GM21737 (cell line): Measurements from ENCODE around the gene NUDT22.

Source experiments
- ATAC-seq: cut with Tn5 transposase; IDR thresholded peaks from one replicate; pipeline ENCODE4 v1.9.1; 2021; ENCODE audit warnings: mild to moderate bottlenecking, moderate library complexity; ENCODE audit not compliant: unreplicated experiment

The NUDT22 gene, protein sequence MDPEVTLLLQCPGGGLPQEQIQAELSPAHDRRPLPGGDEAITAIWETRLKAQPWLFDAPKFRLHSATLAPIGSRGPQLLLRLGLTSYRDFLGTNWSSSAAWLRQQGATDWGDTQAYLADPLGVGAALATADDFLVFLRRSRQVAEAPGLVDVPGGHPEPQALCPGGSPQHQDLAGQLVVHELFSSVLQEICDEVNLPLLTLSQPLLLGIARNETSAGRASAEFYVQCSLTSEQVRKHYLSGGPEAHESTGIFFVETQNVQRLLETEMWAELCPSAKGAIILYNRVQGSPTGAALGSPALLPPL

DNA sequence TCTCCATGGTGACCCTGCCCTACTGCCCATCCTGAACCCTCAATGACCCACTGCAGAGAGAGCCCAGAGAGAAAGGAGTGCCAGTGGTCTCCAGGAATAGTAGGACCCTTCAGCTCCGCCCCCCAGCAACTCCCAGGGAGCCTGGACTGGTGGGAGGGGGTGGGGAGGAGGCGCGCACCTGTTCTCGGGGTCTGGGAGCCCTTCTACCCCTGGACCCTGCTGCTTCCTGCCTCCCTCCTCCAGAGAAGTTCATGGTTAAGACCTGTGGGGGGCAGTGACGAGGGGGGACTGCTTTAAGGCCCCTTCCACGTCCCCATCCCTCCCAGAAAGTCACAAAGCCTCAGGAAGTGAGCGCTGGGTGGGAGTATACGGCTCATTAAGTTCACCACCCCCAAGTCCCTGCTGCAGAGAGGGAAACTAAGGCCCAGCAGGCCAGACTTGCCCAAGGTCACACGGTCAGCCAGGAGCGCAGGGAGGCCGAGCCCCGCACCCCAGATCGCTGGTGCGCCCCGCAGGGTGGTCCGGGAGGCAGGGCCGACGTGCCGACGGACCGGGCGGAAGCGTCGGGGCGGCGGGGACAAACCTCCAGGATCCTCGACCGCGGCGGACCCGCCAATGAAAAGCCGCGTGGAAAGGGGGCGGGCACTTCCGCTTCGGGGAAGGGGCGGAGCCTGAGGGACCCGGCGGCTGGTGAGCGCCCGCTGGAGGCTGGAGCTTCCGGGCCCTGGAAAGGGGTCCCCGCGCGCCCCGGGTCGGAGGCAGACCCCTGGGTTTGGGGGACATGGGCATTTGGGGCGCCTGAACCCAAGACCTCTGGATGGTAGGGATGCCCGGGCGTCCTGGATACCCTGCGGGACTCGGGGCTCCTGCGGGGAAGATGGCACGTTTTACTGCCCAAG lies at the start of gene NUDT22, which contains the start of gene TRPT1:
Gene NUDT22, plus strand, starts transcription at position 667 of the 899 bp plus-strand sequence. CDS start 379 bp downstream, outside the sequence.
Gene TRPT1, minus strand, starts transcription at position 579 of the 899 bp plus-strand sequence. Its CDS starts 326 bp downstream, at position 253.
- peak; percentile 42 for ATAC-seq

DNA sequence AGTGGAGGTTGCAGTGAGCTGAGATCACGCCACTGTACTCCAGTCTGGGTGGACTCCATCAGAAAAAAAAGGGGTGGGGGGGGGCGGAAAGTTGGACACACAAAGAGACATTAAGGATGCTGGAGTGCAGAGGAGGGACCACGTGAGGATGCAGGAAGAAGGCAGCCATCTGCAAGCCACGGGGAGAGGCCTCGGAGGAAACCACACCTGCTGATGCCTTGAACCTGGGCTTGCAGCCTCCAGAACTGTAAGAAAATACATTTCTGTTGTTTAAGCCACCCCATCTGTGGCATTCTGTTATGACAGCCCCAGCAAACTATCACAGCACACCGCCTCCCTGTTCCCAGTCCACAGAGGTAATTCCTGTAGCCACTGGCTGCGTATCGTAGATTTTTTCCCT lies 49.3 kb upstream of the NUDT22 start:
- ATAC-seq: no peak

DNA sequence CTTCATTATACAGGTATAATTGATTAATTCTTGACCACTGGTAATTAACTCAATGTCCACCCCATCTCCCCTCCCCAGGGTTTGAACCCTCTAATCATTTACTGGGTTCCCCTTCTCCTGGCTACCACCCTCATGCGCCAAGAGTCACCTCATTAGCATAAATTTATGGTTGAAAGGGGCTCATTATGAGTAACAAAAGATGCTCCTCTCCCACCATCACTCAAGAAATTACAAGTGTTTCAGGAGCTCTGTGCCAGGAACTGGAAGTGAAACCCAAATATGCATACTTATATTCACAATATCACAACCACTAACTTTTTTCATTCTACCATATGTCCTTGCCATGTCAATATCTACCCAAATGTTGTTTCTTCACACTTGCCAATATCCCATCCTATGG lies 47.9 kb upstream of the NUDT22 start:
- ATAC-seq: no peak

DNA sequence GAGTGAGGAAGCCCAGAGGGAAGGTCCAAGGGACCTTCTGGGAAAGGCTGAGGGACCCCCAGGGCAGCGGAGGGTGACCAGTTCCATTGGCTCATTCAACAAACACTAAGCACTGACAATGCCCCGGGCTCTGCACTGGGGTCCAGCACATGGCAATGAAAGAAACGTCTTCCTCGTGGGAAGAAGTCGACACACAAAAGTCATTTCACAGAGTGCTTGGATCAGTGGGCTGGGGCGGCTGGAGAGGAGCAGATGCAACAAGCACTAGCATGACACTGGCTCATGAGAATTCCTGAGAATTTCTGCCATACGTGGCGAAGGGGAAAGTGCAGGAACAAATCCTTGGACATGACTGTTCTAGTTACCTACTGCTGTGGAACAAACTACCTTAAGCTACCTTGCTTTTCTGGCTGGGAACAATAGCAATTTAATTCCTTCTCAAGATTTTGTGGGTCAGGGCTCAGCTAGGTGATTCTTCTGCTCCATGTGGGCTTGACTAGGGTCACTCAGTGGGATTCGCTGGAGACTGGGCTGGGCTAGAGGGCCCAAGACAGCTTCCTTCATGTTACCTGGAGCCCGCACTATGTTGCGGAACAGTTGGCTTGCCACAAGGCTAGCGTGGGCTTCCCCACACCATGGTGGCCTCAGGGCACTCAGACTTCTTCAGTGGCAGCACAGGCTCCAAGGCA lies 47.0 kb upstream of the NUDT22 start:
- no peak for ATAC-seq

DNA sequence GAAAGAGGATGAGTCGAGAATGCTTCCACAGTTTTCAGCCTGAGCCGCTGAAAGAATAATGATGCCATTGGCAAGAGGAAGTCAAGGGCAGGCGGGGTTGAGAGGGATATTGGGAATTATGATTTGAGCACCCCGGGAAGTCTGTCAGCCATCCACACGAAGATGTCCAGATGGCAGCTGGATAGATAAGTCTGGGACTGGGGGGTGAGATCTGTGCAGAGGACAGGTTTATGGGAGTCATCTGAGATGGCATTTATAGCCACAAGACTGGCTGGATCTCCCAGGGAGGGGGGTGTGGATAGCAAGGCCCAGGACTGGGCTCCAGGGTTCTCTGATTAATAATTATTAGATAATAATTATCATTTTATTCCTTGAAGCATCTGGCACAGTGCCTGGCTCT lies 45.2 kb upstream of the NUDT22 start:
- no peak for ATAC-seq

DNA sequence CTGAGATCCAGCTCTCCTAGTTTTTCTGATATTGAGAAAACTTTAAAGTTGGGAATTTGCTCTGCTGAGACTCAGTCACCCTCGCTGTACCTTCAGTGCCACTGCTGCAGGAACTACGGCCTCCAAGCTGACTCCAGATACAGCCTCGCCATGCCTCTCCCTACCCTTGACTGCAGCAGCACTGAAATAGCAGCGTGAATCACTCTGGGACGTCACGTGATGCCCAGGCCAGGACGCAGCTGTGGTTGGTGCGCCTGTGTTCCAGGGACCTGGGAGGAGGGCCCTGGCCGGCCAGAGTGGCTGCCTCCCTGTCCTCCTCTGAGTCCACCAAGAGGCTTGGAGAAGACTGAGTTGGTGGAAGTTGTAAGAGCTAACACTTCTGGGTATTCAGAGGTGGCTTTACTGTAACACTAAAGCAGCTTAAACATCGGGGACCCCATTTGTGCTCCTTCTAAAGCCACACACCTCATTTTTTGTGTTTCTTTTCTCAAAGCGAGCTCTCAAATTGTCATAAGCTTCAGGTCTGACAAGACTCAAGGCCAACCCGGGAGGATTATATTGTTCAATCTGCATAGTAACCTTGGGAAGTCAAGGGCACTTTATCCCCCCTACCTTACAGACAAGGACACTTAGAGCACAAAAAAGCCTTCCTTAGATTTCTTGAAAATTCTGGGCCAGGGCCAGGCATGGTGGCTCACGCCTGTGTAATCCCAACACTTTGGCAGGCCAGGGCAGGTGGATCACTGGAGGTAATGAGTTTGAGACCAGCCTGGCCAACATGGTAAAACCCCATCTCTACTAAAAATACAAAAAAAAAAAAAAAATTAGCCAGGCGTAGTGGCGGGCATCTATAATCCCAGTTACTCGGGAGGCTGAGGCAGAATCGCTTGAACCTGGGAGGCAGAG lies 44.3 kb upstream of the NUDT22 start:
- ATAC-seq: no peak

DNA sequence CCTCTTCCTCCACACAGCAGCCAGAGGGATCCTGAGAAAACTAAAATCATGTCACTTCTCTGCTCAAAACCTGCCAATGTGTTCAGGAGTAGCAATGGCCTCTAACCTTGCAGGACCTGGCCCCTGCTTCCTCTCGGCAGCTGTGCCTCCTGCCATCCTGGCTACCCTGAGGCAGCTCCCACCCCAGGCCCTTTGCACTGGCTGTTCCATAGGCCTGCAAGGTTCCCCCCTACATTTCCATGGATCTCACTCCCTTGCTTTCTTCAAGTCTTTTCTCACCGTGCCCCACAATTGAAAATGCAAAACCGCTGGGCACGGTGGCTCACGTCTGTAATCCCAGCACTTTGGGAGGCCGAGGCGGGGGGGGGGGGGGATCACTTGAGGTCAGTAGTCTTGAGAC lies 42.2 kb upstream of the NUDT22 start:
- no peak for ATAC-seq

DNA sequence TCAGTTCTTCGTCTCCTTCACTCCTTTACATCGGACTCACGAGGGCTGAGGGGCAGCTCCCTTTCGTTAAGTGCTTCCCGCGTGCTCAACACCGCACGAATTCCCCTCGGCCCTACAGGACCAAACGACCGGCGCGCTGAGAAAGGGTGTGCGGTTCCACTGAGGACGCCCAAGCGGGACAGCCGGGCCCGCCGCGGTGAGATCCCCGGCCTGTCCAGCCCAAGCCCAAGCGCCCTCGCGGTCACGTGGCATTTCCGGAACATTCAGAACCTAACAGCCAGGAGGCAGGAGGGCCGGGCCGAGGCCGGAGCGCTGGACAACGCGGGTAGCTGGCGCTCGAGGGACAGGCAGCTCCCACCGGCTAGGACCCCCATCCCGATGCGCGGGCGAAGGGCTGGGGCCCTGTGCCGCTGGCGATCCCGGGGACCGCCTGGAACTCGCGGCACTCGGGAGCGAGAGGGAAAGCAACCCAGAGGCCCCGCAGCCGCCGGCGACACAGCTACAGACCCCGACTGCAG lies 40.8 kb upstream of the NUDT22 start:
- peak; percentile 19 for ATAC-seq

DNA sequence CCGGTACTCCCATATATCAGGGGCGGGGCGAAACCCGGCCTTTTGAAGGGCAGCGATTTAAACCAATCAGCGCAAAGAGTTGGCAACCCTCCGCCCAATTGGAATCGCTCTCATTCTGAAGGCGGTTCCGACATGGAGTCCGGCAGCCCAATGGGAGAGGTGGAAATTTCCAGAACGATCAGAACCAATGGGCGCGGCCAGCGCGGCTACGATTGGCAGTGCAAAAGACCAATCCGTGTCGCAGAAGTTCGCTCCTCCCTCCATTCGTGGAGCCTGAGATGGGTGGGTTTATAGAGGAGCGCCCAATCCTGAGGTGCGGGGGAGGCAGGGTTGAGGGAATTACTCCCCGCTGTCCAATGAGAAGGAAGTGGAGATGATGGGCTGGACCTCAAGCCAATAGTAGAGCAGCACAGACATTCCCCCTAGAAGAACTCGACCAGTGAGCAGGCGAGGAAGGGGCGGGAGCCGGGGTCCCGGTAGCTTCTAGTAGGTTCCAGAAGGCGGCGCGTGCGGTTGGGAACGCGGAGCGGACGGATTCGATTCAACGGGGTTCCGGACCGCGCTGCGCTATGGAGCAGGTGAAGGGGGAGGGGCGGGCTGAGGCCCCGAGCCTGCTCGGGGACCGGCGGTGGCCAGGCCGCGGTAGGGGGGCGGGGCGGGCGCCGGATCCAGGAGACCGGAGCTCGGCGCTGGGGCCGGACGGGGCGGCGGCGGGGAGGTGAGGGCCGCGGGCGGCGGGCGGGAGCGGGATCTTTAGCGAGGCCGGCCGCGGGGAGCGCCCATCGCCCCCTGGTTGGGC lies 40.2 kb upstream of the NUDT22 start, which contains the start of gene STIP1:
Gene STIP1, plus strand, starts transcription at position 479 of the 799 bp plus-strand sequence. Its CDS starts 91 bp downstream, at position 570.
- peak; percentile 86 for ATAC-seq

DNA sequence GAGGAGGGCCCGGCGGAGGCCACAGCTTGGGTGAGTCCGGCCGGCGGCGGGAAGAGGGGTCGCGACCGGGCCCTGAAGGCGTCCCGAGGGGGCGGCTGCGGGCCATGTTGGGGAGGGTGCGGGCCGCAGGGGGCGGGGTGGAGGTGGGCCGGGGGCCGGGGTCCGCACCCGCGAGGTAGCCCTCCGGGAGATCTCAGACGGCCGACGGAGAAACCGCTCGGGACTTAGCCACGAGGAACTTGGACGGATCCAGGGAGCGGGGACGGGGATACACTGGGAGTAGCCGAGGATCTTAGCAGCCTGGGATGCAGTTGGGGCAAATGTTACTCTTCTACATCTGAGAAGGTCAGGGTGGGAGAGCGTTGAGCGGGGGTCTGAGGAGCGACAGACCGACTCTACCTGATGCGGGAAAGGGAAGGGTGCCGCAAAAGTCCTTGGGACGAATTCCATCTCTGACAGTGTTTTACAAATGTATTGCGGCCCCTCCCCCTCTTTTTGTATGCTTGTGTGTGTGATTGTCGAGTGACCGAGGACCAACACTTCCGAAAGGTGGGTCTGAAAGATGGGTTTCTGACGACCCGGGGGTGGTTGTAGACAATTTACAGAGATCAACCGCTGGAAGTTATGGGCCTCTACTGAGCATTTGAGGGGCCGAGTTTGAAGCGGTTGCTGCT lies 39.4 kb upstream of the NUDT22 start:
- ATAC-seq: peak; percentile 1

DNA sequence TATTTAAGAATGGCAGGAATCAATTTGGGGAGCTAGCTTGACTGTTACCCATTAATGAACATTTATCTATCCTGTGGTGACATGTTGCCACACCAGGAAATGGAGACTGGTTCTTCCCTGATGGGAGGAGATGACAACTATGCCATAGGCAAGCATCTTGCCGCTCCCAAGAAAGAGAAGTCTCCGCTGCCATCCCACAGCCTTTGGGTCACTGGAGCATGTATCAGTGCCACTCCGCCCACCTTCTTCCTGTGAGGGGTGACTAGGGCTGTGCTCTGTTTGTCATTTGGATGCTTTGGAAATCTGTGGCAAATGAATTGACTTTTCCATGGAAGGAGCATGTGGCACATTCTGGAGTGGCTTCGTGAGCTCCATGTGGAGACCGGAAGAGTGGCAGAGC lies 33.6 kb upstream of the NUDT22 start:
- no peak for ATAC-seq

DNA sequence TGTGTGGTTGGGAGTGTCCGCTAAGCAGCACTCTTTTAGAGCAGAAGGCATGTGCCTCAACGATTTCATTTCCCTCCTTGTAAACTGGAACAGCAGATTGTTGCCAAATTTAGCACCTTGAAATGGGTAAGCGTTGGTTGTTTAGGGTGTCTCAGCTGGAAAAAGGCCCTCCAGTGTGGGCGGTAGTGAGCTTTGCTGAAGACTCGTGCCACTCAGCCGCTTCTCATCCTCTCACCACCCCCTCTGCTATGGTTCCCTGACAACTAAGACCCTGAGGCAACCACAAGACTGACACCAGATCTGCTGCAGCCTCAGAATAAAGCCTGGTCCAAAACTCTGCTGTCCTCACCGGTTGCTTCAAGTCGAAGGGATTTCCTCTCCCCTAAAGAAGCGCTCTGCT lies 29.4 kb upstream of the NUDT22 start:
- ATAC-seq: no peak

DNA sequence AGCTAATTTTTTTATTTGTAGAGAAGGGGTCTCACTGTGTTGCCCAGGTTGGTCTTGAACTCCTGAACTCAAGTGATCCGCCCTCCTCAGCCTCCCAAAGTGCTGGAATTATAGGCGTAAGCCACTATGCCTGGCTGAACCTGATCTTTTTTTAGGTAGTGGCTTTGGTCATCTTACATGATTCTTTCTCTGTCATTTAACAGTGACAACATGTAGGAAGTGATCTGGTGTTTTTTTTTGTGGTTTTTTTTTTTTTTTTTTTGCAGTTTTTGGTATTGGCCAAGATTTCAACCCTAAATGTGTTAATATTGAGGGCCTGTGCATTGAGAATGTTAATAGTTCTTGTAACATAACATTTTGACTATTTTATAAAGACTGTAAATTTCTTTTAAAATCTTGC lies 27.6 kb upstream of the NUDT22 start:
- ATAC-seq: no peak

DNA sequence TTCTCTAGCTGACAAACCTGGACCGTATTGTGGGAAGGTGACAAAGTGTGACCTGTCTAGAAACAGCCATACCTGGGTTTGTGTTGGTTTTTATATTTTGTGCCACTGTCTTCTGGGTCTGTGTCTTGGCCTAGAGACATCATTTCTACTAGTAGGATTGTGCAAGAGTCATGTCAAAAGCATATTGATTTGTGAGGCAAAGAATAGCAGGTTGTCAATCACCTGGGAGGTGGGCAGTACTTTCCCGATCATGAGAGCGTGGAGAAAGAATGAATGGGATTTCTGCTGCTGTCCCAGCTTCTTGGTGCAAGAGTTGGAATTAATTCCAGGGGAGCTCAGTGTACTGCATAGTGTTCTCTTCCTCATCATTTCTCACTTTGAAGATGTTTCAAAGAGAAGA lies 24.5 kb upstream of the NUDT22 start:
- no peak for ATAC-seq

DNA sequence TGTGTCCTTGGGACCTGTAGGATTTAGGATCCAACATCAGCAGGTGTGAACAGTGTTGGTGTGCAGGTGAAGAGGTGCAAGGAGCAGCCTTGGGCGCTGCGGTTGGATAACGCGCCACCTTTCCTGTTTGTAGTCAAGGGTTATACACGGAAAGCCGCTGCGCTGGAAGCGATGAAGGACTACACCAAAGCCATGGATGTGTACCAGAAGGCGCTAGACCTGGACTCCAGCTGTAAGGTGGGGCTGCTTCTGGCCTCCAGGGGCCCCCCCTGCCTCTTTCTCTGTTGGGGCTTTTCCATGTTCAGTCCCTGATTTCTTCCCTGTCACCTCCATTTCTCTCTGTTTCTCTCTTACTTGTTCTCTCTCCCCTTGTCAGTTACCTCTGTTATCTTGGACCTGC lies 23.1 kb upstream of the NUDT22 start:
- no peak for ATAC-seq

DNA sequence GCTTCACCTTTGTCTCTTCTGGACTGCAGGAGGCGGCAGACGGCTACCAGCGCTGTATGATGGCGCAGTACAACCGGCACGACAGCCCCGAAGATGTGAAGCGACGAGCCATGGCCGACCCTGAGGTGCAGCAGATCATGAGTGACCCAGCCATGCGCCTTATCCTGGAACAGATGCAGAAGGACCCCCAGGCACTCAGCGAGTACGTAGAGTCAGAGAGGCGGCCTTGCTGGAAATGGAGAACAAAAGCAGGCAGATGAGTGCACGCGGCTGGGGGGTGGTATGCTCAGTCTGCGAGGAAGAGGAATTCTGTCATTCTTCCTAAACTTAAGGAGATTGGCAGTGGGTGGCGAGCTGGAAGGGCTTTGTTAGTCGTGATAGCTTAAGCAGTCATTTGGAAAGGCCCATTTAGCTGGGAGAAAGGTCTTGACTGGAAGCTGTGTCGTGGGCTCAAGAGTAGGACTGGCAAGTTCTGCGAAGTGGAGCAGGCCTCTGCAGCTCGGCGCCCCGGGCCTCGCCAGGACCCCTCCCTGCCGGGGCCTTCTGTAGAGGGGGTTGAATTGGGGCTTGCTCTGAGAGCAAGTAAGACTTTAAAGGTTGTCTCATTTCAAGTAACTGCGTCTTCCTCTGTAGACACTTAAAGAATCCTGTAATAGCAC lies 22.5 kb upstream of the NUDT22 start:
- ATAC-seq: no peak

DNA sequence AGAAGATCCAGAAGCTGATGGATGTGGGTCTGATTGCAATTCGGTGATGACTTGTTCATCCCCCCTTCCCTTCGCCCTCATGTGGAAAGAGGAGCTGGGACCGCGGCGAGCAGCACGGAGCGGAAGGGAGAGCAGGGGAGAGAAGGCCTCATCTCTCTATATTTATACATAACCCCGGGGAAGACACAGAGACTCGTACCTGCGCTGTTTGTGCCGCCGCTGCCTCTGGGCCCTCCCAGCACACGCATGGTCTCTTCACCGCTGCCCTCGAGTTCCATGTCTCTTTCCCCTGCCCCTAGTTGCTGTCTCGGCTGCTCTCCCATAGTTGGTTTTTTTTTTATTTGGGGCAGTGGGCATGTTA lies 22.0 kb upstream of the NUDT22 start:
- ATAC-seq: no peak

DNA sequence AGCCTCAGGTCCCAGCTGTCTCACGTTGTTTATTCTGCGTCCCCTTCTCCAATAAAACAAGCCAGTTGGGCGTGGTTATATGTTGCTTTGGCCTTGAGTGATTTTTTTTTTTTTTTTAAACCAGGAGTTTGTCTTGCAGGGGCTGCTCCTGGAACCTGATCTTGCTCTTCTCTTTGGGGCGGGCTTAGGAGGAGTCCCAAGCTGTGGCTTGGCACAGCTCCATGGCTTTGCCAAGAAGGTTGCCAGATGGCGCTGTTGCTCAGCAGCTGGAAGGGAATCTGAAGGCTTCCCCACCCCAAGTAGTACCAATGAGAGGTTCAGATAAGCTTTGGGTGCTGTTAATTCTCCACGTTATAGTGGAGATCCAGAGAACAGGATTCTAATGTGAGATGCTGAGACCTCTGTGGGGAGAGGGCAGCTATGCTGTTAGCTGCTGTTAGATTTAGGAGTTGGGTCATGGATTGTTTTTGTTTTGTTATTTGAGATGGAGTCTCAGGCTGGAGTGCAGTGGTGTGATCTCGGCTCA lies 21.5 kb upstream of the NUDT22 start:
- ATAC-seq: no peak
